B cell (primary cell): ENCODE results near the gene CFAP74. TPM values are rescaled to one million over a fixed set of nuclear protein-coding genes. Genes with fewer than 3 reads are reported as not detected.

ENCODE experiments used
- ATAC-seq: fragments of 200-7000 bp; cut with Tn5 transposase; one replicate; pipeline ENCODE4 v1.10.0; 2021; ENCODE audit warnings: low read depth, mild to moderate bottlenecking, moderate number of reproducible peaks, moderate library complexity
- CTCF ChIA-PET: fragments of 350-600 bp; sonication (Branson Sonifier 250); formaldehyde crosslinking; loops from one replicate; lab custom pipeline; 2021; ENCODE audit warnings: antibody characterized with exemption, inconsistent platforms; lab: Charles Lee
- POLR2A ChIA-PET: fragments of 350-600 bp; sonication (Branson Sonifier 250); formaldehyde crosslinking; loops from one replicate; lab custom pipeline; 2021; ENCODE audit warnings: antibody characterized with exemption; lab: Charles Lee
- DNase-seq: peaks from one replicate; pipeline ENCODE4 v3.0.0; 2013
- H2AFZ ChIP-seq: 2 replicates; pipeline ENCODE4 v1.6.1; 2012; ENCODE audit warnings: mild to moderate bottlenecking, low read depth, low read length; ENCODE audit not compliant: insufficient read depth, poor library complexity, severe bottlenecking
- H3K27ac ChIP-seq, 2 donors: 1 replicate in 1 of 2; 2 replicates in 1 of 2; pipeline ENCODE4 v1.5.1; 2012 to 2013; ENCODE audit warnings: low read length in 2 of 2, mild to moderate bottlenecking in 2 of 2, moderate library complexity in 1 of 2
- H3K27me3 ChIP-seq, 4 experiments: fragments of 200-600 bp in 1 of 4; sonication (generic) in 1 of 4; replicated peaks in 1 of 4; 1 replicate in 2 of 4; 2 replicates in 2 of 4; pipeline versions ENCODE4 v1.6.1 to v1.7.0; 2013 to 2016; ENCODE audit warnings: low read length in 3 of 4, mild to moderate bottlenecking in 2 of 4, mixed read lengths in 1 of 4, moderate library complexity in 1 of 4; ENCODE audit not compliant: insufficient read depth in 4 of 4, control insufficient read depth in 3 of 4; ENCODE audit errors: control extremely low read depth in 1 of 4
- H3K36me3 ChIP-seq, 2 experiments: replicated peaks in 1 of 2; 1 replicate in 1 of 2; 2 replicates in 1 of 2; pipeline versions ENCODE4 v1.6.1 to v1.7.1; 2013; ENCODE audit warnings: low read length in 1 of 2; ENCODE audit not compliant: insufficient read depth in 2 of 2, control insufficient read depth in 1 of 2; ENCODE audit errors: control extremely low read depth in 1 of 2, extremely low read depth in 1 of 2
- H3K4me1 ChIP-seq, 2 donors: fragments of 200-600 bp in 1 of 2; sonication (generic) in 1 of 2; 1 replicate in 1 of 2; 2 replicates in 1 of 2; pipeline versions ENCODE4 v1.5.1 to v1.6.1; 2013 to 2017; ENCODE audit warnings: low read length in 2 of 2; ENCODE audit not compliant: control insufficient read depth in 2 of 2, insufficient read depth in 2 of 2
- H3K4me2 ChIP-seq: replicated peaks from 2 replicates; pipeline ENCODE3; 2012; ENCODE audit warnings: mild to moderate bottlenecking, low read depth, low read length; ENCODE audit not compliant: poor library complexity, severe bottlenecking
- H3K4me3 ChIP-seq, 5 experiments: fragments of 200-600 bp in 1 of 5; sonication (generic) in 1 of 5; 1 replicate in 3 of 5; 2 replicates in 2 of 5; pipeline versions ENCODE4 v1.5.1 to v1.7.0; 2011 to 2016; ENCODE audit warnings: low read length in 4 of 5, mild to moderate bottlenecking in 4 of 5, low read depth in 2 of 5, control low read depth in 1 of 5, moderate library complexity in 1 of 5; ENCODE audit not compliant: insufficient read depth in 1 of 5; ENCODE audit errors: control extremely low read depth in 1 of 5, extremely low read depth in 1 of 5
- H3K79me2 ChIP-seq: fragments of 200-600 bp; sonication (generic); one replicate; pipeline ENCODE4 v1.6.0; 2016; ENCODE audit warnings: low read length; ENCODE audit not compliant: control insufficient read depth, insufficient read depth
- H3K9ac ChIP-seq: fragments of 200-600 bp; sonication (generic); 2 replicates; pipeline ENCODE4 v1.6.1; 2017; ENCODE audit warnings: mild to moderate bottlenecking, low read length, moderate library complexity
- H3K9me3 ChIP-seq, 3 donors: one replicate each; pipeline versions ENCODE4 v1.6.1 to v1.7.1; 2013; ENCODE audit warnings: low read length in 2 of 3; ENCODE audit not compliant: control insufficient read depth in 2 of 3, insufficient read depth in 1 of 3; ENCODE audit errors: control extremely low read depth in 1 of 3
- H4K20me1 ChIP-seq: 2 replicates; pipeline ENCODE4 v1.6.0; 2012; ENCODE audit warnings: mild to moderate bottlenecking, low read length; ENCODE audit not compliant: insufficient read depth, control insufficient read depth, poor library complexity, severe bottlenecking
- H3K27ac Mint-ChIP-seq: one replicate; pipeline ENCODE4 v1.8.0; 2021; ENCODE audit warnings: mixed read lengths
- H3K27me3 Mint-ChIP-seq: one replicate; pipeline ENCODE4 v1.8.0; 2021; ENCODE audit warnings: mixed read lengths
- H3K4me1 Mint-ChIP-seq: one replicate; pipeline ENCODE4 v1.8.0; 2021; ENCODE audit warnings: mixed read lengths
- H3K4me3 Mint-ChIP-seq: one replicate; pipeline ENCODE4 v1.8.0; 2021; ENCODE audit warnings: mixed read lengths
- H3K9me3 Mint-ChIP-seq: one replicate; pipeline ENCODE4 v1.8.0; 2022; ENCODE audit warnings: mixed read lengths; ENCODE audit not compliant: insufficient read depth
- CTCF ChIP-seq: fragments of 200-600 bp; IDR thresholded peaks from one replicate; pipeline ENCODE4 v1.8.0; 2022; ENCODE audit warnings: antibody characterized with exemption, mild to moderate bottlenecking
- EZH2 ChIP-seq: IDR thresholded peaks from 2 replicates; pipeline ENCODE4 v1.6.1; 2012; ENCODE audit warnings: borderline replicate concordance, low read depth, mild to moderate bottlenecking, moderate library complexity, low read length; ENCODE audit not compliant: insufficient read depth, poor library complexity, severe bottlenecking
- WGBS: methylation state at CpG from one replicate; pipeline ENCODE4 v1.1.5; 2013; ENCODE audit warnings: missing lambda C conversion rate; ENCODE audit not compliant: insufficient coverage; 5-methylcytosine and 5-hydroxymethylcytosine counted together
- intact Hi-C: fragments of 100-400 bp; cut with micrococcal nuclease; formaldehyde crosslinking; loops from one replicate; pipeline ENCODE4 v1.10.0; 2022
- polyA plus RNA-seq: library from polyadenylated mRNA; depleted of rRNA; stranded (reverse); fragments of >200 nt; gene quantifications from 2 replicates; pipeline ENCODE4 v1.2.3, GENCODE V29; 2012
- total RNA-seq, 2 donors: library from RNA; stranded (reverse); fragments of 120-200 nt in 1 of 2; gene quantifications; 1 replicate in 1 of 2; 2 replicates in 1 of 2; pipeline versions ENCODE4 v1.2.3 to v1.2.4, GENCODE V29; 2013 to 2022

The CFAP74 gene
- total and polyA plus RNA-seq, 2 donors (not counting 1 experiment from before 2014, with no cell fraction given), result not detected

GRCh38 chr1:2046174-2046917, 42.8 kb upstream of the CFAP74 start:
- ChIA-PET CTCF (interaction anchor here (1.4 to 3.5 kb wide), 3 partner anchors 8 to 93 kb away, joined by 4 to 16 read pairs (median 10); no protein-coding TSS in a partner anchor), POLR2A (no interaction called here)
- peaks cover 14% of the 10 kb centered on the region for H3K27me3 Mint-ChIP-seq
- no peak overlapping the region for H3K4me2 ChIP-seq
- ATAC-seq (no peak), DNase-seq (peak; percentile 65)
- intact Hi-C loops, result loop anchor here (1.0 kb wide), 1 partner anchor 102 kb away; no protein-coding TSS in a partner anchor
- no peak overlapping the region for H2AFZ ChIP-seq
- H3K4me1 Mint-ChIP-seq, result peaks cover 27% of the 10 kb centered on the region
- no peaks in the 10 kb centered on the region for H3K36me3 ChIP-seq
- peaks cover 0 to 3% (median 0%) of the 10 kb centered on the region in 3 donors for H3K9me3 ChIP-seq
- peaks cover 3% of the 10 kb centered on the region for H4K20me1 ChIP-seq
- peaks cover 21% of the 10 kb centered on the region for H3K79me2 ChIP-seq
- no peak overlapping the region for H3K9ac ChIP-seq
- no peak overlapping the region for H3K4me3 ChIP-seq
- peak overlapping the region; percentile 67 for H3K4me3 Mint-ChIP-seq
- no peak overlapping the region for H3K27ac Mint-ChIP-seq
- H3K9me3 Mint-ChIP-seq, result no peaks in the 10 kb centered on the region
- TF ChIP-seq EZH2, result no peak
- TF ChIP-seq CTCF, result peak; percentile 58
- 42% methylated on average over 10 of the region's 20 CpGs for WGBS
- peaks cover 0 to 39% (median 15%) of the 10 kb centered on the region in 4 experiments for H3K27me3 ChIP-seq
- peaks cover 24 to 34% of the 10 kb centered on the region in 2 donors for H3K4me1 ChIP-seq
- no peak overlapping the region for H3K27ac ChIP-seq
